Iris pigment epithelial cell (primary cell): Measurements from ENCODE around the gene WDR35.
"Not testable (repeated sequence)": the region's sequence is repeated elsewhere in the genome, so short reads cannot be mapped to it uniquely, and the experiment has no call there.

ENCODE experiments used
- DNase-seq: peaks from one replicate; pipeline ENCODE4 v3.0.0-alpha.2; 2011; ENCODE audit warnings: low read depth

WDR35 gene

GRCh38 chr2:19937004-19937403 lies 52.9 kb downstream of the WDR35 start:
- DNase-seq, result no peak

GRCh38 chr2:19936203-19936602 lies 53.7 kb downstream of the WDR35 start:
- DNase-seq, result no peak

GRCh38 chr2:19933351-19933981 lies 56.4 kb downstream of the WDR35 start:
- DNase-seq, result peak; percentile 91

GRCh38 chr2:19932928-19933327 lies 57.0 kb downstream of the WDR35 start:
- DNase-seq, result no peak

- DNase-seq, result no peak
These were observed 60.7 kb downstream of the WDR35 start for GRCh38 chr2:19929226-19929625.

- DNase-seq, result not testable (repeated sequence)
These were observed 62.1 kb downstream of the WDR35 start for GRCh38 chr2:19927816-19928215.

GRCh38 chr2:19924526-19924925 lies 65.4 kb downstream of the WDR35 start:
- DNase-seq, result not testable (repeated sequence)

- not testable (repeated sequence) for DNase-seq
These were observed 67.7 kb downstream of the WDR35 start for GRCh38 chr2:19922188-19922587.

- DNase-seq, result no peak
These were observed 73.4 kb downstream of the WDR35 start for GRCh38 chr2:19916385-19916950.

- no peak for DNase-seq
These were observed 75.5 kb downstream of the WDR35 start for GRCh38 chr2:19914266-19914975.

GRCh38 chr2:19911808-19912509 lies 77.9 kb downstream of the WDR35 start:
- peak; percentile 89 for DNase-seq

- peak; percentile 28 for DNase-seq
These were observed 87.6 kb downstream of the WDR35 start for GRCh38 chr2:19902216-19902740.

GRCh38 chr2:19901442-19902215 lies 88.3 kb downstream of the WDR35 start, which contains the start of gene TTC32:
TTC32 (minus strand) TSS chr2:19901983; CDS start chr2:19901854, 129 bp downstream.
- peak; percentile 94 for DNase-seq

GRCh38 chr2:19900931-19901441 lies 88.9 kb downstream of the WDR35 start:
- peak; percentile 23 for DNase-seq

GRCh38 chr2:19899985-19900930 lies 89.6 kb downstream of the WDR35 start:
- DNase-seq, result peak; percentile 20

- no peak for DNase-seq
These were observed 91.1 kb downstream of the WDR35 start for GRCh38 chr2:19898592-19899329.

GRCh38 chr2:19897623-19898245 lies 92.2 kb downstream of the WDR35 start:
- no peak for DNase-seq

- no peak for DNase-seq
These were observed 94.4 kb downstream of the WDR35 start for GRCh38 chr2:19895535-19895934.
